Activated CD8-positive, alpha-beta memory T cell treated with anti-CD3 and anti-CD28 coated beads, Interleukin-2, amount 50 U/mL, for 4 hours (primary cell): Measurements from ENCODE around the gene NPFFR1.
"Not testable (repeated sequence)": the region's sequence is repeated elsewhere in the genome, so short reads cannot be mapped to it uniquely, and the experiment has no call there.

Experiments
- DNase-seq: peaks from one replicate; pipeline ENCODE4 v3.0.0-alpha.2; 2020

NPFFR1 gene

GRCh38 chr10:70284542-70285475 lies 1.0 kb upstream of the NPFFR1 start:
- no peak for DNase-seq

- DNase-seq = no peak
Observed at GRCh38 chr10:70283071-70283444, 746 bp downstream of the NPFFR1 start.

GRCh38 chr10:70281609-70282008 lies 2.2 kb downstream of the NPFFR1 start:
- no peak for DNase-seq

- DNase-seq = no peak
Observed at GRCh38 chr10:70280099-70280498, 3.7 kb downstream of the NPFFR1 start.

- DNase-seq = no peak
Observed at GRCh38 chr10:70277396-70278030, 6.3 kb downstream of the NPFFR1 start.

DNA sequence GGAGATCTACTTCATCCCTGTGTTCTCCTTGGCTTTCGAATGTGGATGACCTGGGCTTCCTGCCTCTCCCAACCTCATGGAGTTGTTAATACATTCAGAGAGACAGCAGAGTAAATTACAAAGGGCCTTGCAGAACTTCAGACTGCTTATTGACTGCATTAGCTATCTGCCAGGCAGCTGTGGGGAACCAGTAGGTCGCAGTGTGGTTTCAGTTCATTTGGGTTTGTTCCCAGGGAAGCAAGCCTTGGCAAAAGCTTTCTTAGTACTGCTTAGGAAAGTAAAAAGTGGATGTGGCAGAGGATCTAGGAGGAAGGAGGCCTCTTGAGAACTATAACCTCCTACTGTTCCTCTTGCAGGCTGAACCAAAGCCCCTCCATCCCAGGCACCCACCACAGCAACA lies 9.2 kb downstream of the NPFFR1 start:
- DNase-seq = no peak

GRCh38 chr10:70272925-70273316 lies 10.9 kb downstream of the NPFFR1 start:
- DNase-seq = no peak

GRCh38 chr10:70271996-70272924 lies 11.5 kb downstream of the NPFFR1 start:
- no peak for DNase-seq

DNA sequence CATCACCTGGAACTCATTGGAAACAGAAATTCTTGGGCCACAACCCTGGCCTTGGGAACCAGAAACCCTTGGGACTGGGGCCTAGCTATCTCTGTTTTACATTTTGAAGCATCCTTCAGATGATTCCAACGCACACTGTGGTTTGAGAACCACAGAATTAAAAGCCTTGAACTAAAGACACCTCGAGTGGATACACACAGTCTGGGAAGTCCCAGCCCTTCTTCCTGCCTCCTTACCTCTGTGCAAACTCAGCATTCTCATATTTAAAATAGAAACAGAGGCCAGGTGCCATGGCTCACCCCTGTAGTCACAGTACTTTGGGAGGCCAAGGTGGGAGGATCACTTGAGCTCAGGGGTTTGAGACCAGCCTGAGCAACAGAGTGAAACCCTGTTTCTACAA lies 12.9 kb downstream of the NPFFR1 start:
- DNase-seq = no peak

GRCh38 chr10:70269741-70270140 lies 14.1 kb downstream of the NPFFR1 start:
- no peak for DNase-seq

- DNase-seq = no peak
Observed at GRCh38 chr10:70268376-70268775, 15.4 kb downstream of the NPFFR1 start.

DNA sequence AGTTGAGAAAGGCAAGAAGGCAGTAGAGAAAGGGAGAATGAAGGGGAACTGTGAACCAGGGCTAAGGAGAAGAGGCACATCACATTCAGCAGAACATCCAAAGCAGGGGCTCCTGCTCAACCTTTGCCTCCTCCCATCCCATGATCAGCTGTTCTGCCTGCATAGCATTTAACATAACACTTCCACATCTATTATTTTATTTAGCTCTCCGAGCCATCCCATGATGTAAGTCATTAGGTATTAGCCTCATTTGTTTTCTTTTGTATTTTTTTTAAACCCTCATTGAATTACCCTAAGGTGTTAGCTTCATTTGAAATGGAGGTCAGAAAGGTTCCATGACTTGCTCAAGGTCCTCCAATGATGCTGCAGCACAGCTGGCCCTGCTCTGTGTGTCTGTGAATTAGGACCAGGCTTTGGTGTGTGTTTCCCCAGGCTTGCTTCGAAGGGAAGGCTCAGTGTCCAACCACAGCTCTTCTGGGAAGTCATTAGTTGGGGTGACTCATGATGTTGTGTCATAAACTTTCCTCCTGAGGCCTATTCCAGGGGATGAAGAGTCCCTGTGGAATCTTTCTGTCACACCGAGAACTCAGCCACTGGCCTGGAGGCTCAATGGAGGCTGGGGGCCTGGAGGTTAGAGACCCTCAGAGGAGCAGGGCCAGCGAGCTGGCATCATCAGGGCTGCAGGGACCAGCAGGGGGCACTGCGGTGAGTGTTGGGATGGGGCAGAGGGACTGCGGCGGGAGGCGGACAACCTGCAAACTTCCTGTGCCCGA lies 16.5 kb downstream of the NPFFR1 start:
- DNase-seq = peak; percentile 23

DNA sequence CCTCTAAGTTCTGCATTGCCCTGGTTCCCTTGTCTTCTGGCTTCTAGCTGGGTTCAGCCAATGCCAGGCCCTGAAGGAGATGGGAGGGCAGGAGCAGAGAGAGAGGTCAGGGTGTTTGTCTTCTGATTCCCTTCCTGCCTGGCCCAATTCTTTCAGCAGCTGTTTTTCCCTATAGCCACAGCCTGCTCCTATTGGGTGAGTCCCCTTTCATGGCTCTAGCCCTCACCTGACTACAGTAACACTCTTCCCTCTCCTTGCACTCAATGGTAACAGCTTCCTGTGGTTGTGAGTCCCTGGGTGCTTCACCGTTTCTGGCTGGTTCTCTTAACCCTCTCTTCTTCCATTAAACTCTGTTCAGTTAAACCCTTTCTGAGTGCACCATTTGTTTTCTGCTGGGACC lies 17.1 kb downstream of the NPFFR1 start:
- no peak for DNase-seq

- no peak for DNase-seq
Observed at GRCh38 chr10:70266056-70266455, 17.7 kb downstream of the NPFFR1 start.

DNA sequence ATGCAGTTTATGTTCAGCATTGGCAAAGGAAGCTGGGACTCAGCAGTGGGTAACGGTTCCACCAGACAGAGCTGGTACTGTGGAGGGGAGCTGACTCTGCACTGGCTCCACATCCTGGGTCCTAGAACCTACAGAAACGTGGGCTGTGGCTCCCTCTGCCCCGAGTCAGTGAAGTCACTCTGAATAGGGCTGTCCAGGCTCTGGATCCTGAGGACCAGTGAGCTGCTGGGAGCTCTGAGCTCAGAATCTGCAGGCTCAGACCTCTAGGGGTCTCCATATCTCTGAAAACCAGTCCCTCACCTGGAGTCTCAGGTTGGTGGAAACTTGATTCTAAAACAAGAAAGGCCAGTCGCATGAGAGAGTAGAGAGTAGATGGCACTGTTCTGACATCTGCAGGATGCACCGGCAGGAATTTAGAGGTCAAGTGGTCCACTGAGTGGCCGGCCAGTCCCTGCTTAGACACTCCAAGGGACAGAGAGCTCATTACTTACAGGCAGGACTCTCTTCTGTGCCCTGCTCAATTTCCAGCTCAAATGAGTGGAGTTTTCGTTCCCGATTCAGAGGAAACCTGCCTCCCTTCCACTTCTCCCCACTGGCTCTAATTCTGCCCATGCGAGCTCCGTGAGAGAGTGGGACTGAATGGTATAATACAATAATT lies 18.6 kb downstream of the NPFFR1 start:
- DNase-seq = no peak

DNA sequence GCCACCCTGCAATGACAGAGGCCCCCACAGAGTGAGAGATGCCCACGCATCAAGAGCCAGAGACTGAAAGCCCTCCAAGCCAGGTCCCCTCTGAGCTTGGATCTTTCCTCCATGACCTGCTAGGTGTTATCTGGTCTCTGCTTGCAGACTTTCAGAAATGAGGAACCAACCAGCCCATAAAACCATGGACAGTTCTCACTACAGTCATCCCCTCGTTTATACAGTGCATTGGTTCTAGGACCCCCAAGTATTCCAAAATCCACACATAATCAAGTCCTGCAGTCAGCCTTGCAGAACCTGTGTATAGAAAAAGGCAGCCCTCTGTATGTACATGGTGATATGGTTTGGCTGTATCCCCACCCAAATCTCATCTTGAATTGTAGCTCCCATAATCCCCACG lies 23.1 kb downstream of the NPFFR1 start:
- DNase-seq = no peak

DNA sequence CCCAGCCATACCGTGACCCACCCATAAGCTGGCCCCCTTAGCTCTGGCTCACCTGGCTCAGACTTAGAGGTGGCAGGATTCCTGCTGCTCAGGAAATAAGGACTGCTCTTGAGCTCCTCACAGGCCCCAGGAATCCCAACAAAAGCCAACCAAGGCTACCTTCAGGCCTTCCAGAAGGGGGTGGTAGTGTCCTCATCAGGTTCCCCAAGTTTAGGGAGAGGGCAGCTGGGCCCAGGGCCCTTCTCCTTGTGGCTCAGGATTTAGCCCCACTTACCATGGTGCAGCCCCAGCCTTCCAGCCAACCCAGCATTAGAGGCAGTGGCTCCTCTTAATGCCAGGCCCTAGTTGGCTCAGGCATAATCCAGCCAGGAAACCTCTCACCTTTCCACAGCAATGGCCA lies 23.5 kb downstream of the NPFFR1 start:
- DNase-seq = no peak

GRCh38 chr10:70258216-70258615 lies 25.6 kb downstream of the NPFFR1 start:
- DNase-seq = no peak

- not testable (repeated sequence) for DNase-seq
Observed at GRCh38 chr10:70257816-70258215, 26.0 kb downstream of the NPFFR1 start.

DNA sequence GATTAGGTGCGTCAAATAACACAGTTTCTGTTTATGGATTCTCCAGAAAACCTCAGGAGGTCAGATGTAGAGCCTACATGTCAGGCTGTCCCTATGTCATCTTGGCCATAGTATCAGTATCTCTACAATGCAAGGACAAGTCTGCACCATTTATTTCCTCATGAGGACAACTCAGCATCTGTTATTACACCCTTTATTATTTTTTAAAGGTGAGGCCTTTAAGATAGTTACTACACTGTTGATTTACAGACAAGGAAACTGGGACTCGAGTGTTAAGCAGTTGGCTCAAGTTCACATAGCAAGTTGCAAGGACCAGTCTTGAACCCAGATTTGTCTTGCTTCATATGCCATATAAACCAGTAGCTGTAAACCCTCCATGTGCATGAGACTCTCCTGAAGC lies 27.3 kb downstream of the NPFFR1 start:
- no peak for DNase-seq

DNA sequence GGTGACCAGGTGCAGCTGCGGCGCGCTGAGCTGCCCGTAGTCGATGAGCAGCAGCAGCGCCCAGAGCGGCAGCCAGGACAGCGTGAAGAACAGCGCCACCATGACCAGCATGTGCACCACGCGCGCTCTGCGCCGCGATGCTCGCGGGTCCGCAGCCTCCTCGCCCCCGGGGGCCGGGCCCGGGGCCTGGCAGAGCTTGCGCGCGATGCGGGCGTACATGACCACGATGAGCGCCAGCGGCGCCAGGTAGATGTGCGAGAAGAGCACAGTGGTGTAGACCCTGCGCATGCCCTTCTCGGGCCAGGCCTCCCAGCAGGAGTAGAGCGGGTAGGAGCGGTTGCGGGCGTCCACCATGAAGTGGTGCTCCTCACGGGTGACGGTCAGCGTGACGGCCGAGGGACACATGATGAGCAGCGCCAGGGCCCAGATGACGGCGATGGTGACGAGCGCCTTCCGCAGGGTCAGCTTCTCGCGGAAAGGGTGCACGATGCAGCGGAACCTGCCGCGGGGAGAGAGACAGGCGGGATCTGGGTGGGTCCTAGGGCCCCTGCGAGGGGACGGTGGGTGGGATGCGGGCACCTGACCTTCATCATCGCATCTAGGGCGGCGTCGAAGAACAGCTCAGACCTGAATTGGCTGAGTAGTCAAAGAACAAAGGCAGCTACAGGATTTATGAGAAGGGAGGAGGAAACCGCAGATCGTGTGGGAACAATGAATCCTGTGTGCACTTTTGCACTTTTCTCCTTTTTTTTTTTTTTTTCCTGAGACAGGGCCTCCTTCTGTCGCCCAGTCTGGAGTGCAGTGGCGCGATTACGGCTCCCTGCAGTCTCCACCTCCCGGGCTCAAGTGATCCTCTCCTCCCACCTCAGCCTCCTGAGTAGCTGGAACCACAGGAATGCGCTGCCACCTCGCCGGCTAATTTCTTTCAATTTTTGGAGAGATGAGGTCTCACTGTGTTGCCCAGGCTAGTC lies 28.2 kb downstream of the NPFFR1 start:
- DNase-seq = no peak
